Fibroblast of peridontal ligament (primary cell): ENCODE measurements around the gene TOM1L2.
"Not testable (repeated sequence)": the region's sequence is repeated elsewhere in the genome, so short reads cannot be mapped to it uniquely, and the experiment has no call there.

ENCODE experiments used
- DNase-seq: peaks from one replicate; pipeline ENCODE4 v3.0.0-alpha.2; 2010; ENCODE audit errors: extremely low read depth

The TOM1L2 gene

DNA sequence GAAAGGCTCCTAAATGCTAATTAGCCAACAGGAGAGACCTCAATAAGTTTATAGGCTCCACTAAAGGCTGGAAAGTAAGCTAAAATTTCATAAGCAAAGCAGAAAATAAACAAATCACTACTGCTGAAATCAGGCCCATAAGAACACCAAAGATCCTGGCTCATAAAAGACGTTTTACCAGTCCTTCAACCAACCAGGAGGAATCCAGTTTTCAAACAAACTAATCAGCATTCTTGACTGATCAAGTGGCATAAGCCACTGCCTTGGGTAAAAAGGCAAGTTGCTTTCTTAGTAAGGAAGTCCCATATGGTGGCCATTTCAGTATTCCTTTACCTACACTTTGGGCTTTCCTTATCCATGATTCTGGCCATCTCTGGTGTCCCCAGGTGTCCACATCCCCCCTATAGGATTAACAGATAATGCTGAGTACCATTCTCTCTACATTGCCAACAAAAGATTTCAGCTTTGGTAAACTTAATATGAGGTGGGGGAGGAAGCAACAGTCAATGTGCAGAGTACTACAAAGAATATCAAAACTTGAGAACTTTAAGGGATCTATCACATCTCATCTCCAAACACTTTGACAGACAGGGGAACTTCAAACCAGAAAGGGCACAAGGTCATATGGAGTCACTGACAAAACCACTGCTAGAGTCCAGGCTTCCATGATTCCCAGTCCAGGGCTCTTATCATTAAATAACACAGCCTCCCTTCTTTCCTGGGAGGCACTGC, 1.3 kb downstream of the TOM1L2 start:
- peak; percentile 51 for DNase-seq

DNA sequence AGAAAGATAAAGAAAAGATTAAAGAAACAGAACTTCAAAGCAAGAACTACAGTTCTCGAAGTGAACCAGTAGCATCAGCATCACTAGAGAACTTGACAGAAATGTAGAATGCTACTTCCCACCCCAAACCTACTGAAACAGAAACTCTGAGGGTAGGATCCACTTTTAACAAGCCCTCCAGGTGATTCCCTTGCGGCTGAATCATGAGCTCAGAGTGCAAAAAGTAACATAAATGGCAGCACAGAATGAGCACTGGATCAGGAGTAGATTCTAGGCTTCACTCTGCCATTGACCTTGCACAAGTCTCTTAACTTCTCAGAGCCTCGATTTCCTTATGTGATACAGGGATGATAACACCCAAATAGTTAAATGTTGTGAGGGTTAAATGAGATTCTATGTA, 5.8 kb downstream of the TOM1L2 start:
- DNase-seq: no peak

DNA sequence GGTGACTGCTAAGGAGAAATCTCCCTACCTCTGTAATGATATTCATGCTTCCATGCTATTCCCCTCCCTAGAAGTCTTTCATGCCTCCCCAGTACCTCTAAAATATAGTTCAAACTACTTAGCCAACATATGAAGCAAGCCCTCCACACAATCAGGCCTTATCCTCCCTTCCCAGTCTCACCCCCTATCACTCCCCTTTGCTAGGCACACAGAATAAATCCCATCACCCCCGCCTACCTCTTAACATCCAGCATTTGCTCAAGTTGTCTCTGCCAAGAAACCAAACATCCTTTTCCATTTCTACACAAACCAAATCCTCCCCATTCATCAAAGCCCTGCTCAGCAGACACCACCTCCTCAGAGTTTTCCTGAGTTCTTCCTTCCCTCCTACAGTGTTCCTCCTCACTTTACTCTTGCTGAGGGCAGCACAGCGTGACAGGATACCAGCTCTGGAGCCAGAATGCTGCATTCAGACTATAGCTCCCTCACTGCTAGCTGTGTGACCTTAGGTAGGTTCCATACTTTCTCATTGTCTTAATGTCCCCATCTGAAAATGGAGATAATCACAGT, 7.0 kb downstream of the TOM1L2 start:
- DNase-seq: no peak

DNA sequence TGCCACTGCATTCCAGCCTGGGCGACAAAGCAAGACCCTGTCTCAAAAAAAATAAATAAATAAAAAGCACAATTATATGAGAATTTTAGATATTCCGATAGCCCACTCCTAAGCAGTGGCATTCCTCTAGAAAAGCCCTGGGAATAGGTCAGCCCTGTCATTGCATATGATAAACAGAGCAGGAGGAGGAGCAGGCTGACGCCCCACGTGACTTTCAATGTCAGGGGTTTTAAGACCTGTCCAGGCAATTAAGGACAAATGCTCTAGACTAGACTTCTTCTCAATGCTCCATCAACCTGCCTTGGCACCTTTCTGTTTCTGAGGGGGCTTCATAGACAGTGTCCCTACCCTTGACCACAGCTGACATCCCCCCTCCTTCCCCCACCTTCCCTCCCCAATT, 7.5 kb downstream of the TOM1L2 start:
- DNase-seq: no peak

DNA sequence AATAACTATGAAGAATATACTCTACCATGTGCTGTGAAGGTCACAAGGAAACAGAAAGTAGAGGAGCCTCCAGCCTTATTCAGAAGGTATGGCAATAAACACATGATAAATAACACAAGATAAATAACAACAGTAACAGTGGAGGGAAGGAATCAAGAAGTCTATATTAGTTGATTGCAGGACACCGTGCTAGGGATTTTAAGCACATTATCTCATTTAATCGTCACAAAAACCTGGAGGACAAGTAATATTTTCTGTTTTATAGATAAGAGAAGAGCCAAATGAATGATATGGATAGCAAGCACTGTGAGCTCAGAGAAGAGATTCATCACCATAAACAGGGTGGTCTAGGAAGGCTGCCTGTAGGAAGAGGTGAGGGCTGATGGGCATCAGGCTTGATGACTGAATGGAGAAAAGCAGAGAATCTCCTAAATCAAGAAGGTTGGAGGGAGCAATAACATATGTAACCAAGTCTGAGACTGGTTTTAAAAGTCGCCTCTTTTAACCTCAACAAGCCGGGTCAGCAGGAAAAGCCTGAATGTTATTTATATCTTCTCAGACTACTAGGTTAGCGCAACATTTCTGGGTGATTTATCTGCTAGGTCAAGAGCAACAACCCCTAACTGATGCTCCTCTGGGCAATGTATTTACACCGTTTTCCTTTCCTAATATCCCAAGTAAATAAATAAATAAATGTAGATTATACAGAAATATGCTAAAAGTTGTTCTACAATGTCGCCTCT, 8.3 kb downstream of the TOM1L2 start:
- no peak for DNase-seq

DNA sequence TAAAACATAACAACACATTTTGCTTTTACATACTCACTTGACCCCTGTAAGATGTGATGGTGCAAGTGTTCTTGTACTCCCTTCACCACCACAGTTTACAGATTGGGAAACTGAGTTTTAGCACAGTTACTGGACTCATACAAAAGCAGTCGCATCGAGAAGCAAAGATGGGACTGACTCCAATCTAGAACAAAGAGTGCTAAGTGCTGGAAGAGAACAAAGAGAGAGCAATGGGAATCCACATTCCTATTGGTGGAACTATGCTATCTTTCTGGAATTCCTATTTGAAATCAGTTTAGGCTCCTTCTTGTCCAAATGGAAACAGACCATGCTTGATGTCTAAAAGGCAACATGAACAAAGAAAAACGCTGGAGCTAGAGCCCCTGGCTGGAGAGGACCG, 9.1 kb downstream of the TOM1L2 start:
- no peak for DNase-seq

DNA sequence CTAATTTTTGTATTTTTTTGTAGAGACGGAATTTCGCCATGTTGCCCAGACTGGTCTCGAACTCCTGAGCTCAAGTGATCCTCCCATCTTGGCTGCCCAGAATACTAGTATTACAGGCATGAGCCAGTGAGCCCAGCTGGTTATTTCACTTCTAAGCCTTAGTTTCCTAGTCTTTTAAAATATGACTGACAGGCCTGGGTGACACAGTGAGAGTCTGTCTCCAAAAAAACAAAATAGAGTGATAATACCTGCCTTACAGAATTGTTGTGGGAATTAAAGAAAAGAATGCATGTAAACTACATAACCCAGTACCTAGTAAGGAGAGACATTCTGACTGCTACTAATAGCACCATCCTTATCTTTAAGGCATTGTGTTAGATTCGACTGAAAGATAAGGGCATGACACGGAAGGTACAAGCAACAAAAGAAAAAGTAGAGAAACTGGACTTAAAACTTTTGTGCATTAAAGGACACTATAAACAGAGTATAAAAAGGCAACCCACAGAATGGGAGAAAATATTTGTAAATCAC, 11.6 kb downstream of the TOM1L2 start:
- DNase-seq: no peak

DNA sequence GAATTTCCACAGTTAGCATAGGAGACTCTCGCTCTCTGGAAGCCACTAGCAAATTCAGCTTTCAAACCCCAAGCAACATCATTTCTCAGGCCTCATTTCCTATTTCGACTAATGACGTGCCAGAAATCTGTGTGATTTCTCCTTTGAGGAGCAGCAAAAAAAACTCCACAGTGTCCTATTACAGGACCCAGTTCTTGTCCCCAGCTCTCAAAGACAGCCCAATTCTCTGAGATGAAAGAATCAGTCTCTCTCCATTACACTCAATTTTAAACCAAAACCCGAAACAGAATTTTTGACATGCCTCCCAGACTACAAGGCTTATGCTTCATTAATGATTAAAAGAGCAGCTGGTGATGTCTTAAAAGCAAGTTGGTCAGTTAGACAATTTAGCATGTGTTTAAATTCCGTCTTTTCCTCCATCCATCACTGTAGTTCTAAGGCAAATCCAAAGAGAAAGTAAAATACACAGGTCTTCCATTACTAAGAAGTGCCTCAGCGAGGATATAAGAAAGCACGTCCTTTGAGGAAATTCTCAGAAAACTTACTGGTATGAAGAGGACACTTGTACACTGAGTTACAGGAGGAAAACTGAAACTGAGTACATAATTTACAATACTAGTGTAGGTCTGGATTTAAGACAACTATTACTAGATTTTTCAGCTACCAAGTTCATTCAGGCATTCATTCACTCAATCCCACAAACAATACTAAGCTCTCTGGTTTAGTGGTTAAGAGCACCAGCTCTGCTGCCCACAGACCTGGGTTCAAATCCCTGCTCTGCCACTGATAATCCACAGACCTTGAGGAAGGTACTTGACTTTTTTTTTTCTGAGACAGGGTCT, 12.5 kb downstream of the TOM1L2 start:
- peak; percentile 74 for DNase-seq

DNA sequence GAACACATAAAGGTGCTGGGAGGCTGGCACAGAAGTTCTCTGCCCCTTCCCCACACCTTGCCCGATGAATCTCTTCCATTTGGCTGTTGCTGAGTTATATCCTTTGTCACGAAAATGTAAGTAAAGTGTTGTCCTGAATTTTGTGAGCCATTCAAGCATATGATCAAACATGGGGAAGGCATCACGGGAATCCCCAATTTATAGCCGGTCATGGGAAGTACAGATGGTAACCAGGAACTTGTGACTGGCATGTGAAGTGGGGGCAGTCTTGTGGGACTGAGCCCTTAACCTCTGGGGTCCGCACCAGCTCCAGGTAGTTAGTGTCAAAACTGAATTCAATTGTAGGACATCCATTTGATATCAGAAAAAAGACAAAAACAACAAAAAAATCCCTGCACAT, 13.2 kb downstream of the TOM1L2 start:
- no peak for DNase-seq

DNA sequence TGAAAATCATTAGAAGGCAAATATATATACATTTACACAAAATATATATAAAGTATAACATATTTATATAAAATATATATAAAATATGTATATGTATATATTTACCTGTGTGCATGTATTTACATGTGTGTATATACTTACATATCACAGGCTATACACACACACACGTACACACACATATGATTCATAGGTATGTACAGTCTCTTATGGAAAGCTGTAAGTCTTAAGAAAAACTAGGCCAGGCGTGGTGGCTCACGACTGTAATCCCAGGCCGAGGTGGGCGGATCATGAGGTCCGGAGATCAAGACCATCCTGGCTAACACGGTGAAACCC, 14.7 kb downstream of the TOM1L2 start:
- no peak for DNase-seq

DNA sequence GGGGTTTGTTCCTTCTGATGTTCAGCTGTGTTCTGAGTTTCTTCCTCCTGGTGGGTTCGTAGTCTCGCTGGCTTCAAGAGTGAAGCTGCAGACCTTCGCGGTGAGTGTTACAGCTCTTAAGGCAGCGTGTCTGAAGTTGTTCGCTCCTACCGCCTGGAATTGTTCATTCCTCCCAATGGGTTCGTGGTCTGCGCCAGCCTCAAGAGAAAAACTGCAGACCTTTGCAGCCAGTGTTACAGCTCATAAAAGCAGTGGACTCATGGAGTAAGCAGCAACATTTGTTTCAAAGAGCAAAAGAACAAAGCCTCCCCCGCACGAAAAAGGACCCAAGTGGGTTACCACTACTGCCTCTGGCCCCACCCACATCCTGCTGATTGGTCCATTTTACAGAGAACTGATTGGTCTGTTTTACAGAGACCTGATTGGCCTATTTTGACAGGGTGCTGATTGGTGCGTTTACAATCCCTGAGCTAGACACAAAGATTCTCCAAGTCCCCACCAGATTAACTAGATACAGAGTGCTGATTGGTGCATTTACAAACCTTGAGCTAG, 16.3 kb downstream of the TOM1L2 start:
- DNase-seq: not testable (repeated sequence)

DNA sequence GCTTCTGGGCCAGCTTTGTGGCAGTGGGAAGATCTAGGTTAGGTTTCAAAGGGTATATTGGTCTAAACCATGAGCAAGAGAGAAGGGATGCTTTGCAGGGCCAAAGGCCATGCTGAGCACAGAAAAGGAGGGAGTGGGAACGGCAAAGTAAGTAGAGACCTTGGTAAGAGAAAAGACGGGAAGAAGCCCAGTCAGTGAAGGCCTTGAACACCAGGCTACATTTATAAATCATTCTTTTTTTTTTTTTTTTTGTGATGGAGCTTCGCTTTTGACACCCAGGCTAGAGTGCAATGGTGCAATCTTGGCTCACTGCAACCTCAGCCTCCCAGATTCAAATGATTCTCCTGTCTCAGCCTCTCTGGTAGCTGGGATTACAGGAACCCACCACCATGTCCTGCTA, 18.1 kb downstream of the TOM1L2 start:
- no peak for DNase-seq

DNA sequence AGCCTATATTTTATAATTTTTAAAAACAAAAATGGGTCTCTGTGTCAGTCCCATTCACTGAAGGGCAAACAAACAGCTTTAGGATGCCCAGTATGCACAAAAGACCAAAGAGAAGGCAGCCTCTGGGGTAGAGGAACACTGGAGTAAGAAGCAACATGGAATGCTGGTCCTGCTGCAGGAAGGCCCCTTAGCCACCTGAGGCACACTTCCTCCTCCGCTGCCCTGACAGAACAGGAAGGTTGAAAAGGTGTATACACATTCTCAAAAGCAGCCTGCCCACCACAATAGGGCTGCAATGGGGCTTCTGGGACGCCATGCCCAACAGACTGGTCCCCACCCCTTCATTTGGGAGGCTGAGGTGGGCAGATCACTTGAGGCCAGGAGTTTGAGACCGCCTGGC, 19.5 kb downstream of the TOM1L2 start:
- DNase-seq: no peak

DNA sequence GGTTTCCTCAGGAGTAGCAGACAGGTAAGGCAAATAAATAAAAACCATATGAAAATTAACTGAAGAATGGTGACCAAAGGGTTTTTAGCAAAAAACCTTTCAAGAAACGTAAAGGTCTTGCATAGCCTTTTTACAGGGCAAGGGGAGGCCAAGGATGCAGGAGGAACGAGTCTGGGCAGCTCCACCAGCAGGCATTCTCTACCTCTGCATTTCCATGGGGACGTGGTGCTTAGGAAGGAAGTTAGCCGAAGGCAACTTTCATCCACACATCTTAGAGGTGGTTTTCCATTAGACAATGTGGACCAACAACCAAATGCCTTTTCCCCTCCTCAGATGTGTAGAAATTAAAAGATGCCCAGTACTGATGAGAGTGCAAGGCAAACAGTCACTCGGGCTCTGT, 20.7 kb downstream of the TOM1L2 start:
- no peak for DNase-seq

DNA sequence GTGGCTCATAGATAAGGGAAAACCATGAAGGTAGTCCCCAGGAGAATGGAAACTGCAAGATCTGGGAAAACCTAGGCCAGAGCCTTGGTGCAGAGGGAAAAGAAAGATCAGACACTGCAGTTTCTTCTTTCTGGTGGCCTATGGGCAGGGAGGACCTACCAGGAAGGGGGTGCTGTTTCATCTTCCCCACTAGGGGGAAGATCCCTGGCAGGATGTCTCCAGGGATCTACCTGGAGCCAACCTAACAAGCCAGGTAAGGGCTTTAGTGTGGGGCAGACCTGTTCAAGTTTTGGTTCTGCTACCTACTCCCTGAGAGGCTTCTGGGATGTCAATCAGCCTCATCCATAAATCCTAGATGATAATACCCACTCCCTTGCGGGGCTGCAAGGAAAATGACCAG, 21.4 kb downstream of the TOM1L2 start:
- no peak for DNase-seq

DNA sequence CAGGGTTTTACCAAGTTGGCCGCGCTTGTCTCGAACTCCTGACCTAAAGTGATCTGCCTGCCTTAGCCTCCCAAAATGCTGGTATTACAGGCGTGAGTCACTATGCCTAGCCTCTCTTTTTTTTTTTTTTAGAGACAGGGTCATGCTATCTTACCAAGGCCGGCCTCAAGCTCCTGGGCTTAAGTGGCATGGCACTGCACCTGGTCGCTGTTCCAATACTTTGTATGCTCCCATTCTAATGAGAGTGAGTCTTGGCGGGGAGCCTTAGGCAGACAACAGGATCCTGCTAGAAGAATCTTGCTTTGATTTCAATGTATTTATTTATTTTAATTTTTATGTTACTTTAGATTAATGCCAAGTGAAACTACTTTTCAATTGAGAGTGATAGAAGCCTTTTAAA, 21.9 kb downstream of the TOM1L2 start:
- no peak for DNase-seq

DNA sequence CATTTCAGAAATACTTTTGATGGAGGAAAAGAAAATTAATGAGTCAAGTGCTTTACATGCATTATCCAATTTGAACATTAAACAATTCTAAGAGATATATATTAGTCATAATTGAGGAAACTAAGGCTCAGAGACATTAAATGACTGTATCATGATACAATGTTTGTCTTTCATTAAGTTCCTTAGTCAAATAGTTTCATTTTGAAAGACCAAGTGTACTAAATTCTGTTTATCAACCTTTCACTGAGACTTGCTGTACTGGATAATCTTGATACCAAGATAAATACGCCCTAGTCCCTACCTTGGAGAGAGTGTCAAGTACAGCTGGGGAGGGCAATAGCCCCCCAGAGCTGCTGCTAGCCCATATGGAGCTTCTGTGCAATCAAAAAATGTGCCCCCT, 24.2 kb downstream of the TOM1L2 start:
- DNase-seq: no peak

DNA sequence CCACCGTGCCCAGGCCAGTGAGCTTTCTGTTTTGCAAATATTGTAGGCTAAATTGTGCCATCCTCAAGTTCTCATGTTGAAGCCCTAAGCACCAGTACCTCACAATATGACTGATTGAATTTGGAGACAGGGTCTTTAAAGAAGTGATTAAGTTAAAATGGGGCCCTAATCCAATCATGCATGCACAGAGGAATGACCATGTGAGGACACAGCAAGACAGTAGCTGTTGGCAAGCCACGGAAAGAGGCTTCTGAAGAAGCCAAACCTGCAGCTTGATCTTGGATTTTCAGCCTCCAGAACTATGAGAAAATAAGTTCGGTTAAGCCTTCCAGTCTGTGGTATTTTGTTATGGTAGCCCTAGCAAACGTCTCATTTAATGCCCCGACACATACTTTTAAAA, 24.9 kb downstream of the TOM1L2 start:
- DNase-seq: no peak

DNA sequence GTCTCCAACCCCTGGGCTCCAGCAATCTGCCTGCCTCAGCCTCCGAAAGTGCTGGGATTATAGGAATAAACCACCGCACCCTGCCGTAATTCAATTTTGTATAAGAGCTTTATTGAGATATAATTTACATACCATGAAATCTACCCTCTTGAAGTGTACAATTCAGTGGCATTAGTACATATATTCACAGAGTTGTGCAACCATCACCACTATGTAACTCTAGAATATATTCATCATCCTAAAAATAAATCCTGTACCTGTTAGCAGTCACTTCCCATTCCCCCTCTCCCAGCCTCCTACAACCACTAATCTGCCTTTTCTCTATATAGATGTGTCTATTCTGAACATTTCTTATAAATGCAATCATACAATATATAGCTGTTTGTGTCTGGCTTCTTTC, 26.1 kb downstream of the TOM1L2 start:
- no peak for DNase-seq

DNA sequence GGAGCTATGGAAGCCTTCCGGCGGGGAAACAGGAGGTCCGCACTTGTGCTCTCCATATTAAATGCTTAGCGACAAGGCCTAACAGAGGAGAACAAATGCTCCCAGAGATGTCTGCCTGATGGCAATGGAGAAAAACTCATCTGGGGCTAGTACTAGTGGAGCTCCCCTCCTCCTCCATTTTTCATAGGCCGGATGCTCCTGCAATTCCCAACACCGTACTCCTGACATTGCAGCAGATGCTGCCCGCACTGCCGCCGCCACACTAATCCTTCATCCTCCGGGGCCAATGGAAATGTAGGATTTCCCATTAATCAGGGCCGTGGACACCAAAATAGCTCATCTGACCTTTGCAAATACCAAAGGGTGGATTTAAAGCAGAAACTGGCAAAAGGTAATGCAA, 27.5 kb downstream of the TOM1L2 start:
- no peak for DNase-seq

DNA sequence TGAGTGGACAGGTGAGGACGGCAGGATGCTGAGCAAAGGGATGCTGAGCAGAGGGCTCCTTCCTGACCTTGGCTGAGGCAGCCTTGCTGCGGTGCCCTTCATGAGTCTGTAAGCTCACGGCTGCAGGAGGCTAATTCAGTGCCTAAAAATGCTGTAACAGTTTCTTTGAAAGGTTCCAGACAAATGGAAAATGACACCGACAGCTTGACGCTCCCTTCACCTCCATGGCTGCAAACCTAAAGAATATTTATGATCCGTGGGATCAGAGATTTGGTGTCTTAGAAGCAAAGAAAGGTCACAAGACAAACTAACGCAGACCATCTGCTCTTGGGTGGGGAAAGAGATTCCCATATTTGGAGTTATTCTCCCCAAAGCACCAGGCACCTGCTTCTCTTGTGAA, 28.0 kb downstream of the TOM1L2 start:
- DNase-seq: no peak
